NCI-H524 (cell line): ENCODE results near the gene TSHZ2.

Experiments
- DNase-seq, 2 experiments: peaks; one replicate each; lab custom pipeline; 2025; lab: John Stamatoyannopoulos, UW

The TSHZ2 gene, protein sequence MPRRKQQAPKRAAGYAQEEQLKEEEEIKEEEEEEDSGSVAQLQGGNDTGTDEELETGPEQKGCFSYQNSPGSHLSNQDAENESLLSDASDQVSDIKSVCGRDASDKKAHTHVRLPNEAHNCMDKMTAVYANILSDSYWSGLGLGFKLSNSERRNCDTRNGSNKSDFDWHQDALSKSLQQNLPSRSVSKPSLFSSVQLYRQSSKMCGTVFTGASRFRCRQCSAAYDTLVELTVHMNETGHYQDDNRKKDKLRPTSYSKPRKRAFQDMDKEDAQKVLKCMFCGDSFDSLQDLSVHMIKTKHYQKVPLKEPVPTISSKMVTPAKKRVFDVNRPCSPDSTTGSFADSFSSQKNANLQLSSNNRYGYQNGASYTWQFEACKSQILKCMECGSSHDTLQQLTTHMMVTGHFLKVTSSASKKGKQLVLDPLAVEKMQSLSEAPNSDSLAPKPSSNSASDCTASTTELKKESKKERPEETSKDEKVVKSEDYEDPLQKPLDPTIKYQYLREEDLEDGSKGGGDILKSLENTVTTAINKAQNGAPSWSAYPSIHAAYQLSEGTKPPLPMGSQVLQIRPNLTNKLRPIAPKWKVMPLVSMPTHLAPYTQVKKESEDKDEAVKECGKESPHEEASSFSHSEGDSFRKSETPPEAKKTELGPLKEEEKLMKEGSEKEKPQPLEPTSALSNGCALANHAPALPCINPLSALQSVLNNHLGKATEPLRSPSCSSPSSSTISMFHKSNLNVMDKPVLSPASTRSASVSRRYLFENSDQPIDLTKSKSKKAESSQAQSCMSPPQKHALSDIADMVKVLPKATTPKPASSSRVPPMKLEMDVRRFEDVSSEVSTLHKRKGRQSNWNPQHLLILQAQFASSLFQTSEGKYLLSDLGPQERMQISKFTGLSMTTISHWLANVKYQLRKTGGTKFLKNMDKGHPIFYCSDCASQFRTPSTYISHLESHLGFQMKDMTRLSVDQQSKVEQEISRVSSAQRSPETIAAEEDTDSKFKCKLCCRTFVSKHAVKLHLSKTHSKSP (N-terminal part only)

DNA sequence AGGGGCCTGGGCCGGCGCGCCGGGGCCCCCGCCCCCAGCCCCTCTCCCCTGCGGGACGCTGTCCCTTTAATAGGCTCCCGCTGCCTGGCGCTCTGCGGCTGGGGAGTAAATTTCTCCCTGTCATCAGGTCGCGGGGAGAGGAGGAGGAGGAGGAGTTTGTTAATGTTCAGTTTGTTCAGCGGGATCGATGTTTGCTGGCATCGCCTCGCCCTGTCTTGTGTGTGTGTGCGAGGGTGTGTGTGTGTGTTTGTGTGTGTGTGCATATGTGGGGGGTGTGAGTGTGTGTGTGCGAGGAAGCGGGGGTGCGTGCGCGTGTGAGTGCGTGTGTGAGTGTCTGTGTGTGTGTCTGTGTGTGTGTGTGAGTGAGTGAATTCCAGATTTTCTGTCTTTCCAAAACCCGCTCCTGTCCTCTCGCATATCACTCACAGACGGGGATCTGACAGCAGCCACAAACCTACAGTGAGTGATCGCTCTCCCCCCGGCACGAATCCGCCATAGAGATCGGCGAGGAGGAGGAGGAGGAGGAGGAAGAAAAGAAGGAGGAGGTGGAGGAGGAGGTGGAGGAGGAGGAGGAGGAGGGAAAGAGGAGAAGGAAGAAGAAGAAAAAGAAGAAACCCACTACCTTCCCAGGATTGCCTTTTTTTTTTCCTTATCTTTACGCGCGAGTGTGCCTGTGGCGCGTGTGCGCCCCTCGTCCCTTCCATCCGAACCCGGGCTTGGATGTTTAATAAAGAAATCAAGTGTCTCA is at the start of gene TSHZ2:
TSS of gene TSHZ2 (plus strand) at position 169 of the 748 bp plus-strand sequence. CDS start 936 bp downstream, outside the sequence.
- DNase-seq: peak; percentile 59 to 70

DNA sequence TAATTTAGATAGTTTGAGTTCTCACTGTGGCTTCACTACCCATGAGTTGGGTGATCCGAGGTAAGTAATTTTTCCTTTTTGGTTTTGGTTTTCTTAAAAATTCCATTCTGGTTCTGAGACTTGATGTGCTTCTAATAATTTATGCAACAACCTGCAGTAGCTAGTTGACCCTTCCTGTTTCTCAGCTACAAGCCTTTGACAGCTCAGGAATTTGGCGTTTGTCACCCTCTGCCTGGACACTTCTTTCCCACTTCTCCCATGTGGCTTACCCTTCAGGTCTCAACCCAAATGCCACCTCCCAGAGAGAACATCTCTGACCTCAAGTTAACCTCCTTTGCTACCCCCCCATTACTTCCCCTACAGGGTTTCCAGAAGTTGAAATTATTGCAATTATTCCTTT is 49.7 kb upstream of the TSHZ2 start:
- DNase-seq: no peak

DNA sequence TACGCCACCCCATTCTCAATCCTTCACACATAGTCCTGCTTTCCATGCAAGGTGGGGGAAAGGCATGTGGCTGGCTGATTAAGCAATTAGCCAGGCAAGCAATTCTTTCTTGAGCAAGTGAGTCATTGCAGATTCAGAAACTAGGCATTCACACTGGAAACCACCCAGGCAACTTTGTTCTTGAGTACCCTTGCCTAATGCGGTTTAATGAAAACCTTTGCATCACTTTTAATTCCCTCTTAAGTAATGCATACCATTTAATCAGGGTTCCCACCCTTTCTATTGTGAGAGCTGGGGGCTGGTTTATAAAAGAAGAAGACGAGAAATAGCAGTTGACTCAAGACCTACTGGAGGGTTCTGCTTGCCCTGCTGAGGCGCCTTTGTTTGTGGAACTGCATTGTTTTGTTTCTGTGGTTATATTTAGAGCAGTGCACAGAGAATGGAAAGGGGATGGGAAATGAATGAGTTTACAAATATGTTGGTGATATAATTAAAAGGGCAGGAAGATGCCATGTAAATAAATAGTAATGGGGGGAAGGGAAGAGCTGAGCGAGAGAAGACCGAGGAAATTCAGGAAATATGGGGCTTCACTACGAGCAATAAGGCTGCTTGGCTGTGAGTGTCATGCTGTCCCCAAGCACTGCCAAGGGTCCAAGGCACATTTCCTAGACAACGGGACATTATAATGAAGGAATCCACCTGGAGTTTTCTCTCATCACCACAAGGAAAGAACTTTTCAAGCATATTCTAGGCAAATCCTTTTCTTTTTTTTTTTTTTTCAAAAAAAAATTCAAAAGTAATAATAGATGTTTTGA is 48.8 kb upstream of the TSHZ2 start:
- DNase-seq: no peak

DNA sequence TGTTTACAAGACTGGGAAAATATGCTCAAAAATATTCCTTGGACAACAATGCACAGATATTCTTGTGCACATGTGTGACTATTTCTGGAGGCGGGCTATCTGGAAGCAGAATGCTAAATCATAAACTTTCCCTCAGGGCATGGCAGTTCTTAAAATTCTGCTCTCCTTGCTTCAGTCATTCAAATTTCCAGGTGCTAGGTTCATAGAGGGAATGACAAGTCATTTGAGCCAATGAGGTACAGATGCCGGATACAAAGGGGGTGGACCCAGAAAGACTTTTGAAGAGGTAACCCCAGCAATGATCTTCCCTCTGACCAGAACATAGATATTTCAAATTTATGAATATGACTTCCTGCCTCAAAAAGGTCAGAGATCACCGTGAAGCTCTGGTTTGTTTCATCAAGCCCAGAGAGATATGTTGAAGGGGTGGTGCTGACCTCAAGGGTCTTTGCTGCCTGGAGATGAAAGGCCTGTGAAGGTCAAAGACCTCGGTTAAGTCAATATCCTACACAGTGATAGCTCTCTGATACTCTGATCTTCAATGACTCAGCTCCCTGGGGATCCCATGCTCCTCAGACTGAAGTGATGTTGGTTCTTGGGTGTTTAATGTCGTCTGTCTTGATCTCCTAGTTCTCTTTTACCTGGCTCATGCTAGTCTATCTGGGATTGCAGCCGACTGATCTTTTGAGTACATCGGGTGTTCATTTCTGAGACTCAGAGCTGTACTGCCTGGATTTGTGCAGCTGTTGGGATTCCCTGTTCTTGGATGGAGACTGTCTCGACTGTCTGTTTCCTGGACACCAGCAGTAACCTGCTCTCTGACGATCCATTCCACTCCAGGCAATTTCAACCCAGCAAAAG is 47.5 kb upstream of the TSHZ2 start:
- DNase-seq: no peak

DNA sequence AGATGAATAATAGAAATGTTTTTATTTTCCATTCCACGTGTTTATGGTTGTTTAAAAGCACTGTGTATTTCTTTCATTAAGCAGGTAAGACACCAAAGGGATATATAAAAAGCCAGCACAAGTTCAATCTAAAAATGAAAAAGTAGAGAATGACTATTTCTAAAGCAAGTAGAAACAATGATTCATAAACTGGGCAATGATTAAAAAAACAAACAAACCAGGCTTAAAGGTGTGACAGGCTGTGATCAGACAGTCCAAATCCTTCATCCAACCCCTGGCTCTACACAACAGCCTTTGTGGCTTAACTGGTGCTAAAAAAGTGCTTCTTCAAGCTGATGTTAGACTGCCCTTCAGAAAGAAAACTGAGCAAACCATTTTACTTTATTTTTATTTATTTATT is 45.7 kb upstream of the TSHZ2 start:
- DNase-seq: no peak

DNA sequence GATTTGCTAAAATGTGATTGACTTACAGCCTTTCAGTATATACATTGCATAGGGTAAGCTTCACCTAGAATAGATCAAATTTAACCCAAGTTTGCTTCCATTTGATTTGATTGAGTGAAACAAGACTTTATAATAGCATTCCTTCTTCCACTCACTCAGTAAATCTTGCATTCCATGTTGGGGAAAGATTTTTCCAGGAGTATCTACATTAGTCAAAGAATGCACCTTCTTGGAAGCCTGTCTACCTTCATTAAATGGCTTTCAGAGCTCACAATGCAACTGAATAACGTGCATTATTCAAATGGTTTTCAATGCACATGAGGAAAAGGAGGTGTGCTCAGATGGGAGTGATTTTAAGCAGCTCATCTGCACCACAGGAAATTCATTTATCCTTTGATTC is 38.3 kb upstream of the TSHZ2 start:
- DNase-seq: no peak

DNA sequence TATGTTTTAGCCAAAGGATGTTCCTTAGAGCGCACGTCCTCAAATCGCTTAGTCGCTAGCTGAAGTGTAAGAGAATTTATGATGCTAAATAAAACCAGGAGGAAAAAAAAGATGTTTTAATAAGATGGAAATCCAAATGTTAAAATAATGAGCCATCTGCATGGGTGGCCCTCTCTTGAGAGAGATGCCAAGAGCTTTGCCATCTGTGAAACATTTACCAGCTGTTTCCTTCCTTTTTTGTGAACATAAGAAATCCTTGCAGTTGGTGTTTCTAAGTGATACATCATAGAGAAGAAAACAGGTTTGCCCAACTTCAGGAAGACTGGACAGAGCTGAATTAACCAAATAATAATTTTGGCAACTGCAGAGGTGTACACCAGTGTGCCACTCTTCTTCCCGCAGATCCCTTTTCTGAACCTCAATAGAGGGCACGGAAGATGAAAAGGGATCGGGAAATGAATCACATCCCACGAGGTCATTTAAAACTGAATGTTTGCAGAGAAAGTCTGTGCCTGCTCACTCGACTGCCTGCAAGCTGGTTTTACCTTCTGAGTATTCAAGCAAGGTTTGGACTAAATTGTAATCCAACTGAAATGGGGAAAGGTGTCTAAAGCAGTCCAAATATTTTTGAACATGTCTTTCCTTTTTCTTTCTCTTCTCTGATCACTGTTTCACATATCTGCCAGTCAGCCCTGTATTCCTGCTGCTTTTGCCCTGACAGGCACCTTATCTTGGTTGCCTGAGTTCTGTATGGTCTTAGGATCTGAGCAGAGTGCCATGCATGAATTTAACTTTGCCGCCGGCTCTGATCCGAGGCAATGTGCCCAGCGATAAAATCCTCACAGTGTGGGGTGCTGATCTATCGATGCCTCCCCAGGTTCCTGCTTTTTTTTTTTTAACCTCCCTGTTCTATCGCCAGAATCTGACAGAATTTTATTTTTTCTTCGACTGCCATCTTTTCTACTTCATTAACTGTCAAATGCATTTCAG is 35.5 kb upstream of the TSHZ2 start:
- DNase-seq: peak; percentile 64 to 93

DNA sequence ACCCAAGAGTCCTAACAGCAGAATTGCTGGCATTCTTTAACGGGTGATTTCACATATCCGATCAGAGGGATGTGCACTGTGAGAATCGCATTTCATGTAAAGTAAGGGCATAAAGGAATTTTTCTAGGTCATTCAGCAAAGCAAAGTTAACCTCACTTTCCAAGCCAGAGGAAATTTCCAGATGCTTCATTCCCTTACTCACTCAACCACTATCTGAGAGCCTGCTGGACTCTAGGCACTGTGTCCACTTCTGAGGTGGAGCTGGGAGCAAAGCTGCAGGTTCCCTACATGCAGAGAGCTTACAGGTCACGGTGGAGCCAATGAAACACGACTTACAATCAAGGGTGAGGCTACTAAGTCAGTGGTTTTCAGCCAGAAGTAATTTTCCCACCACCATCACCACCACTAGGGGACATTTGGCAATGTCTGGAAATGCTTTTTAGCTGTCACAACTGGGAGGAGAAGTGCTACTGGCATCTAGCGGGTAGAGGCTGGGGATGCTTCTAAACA is 34.5 kb upstream of the TSHZ2 start:
- DNase-seq: no peak

DNA sequence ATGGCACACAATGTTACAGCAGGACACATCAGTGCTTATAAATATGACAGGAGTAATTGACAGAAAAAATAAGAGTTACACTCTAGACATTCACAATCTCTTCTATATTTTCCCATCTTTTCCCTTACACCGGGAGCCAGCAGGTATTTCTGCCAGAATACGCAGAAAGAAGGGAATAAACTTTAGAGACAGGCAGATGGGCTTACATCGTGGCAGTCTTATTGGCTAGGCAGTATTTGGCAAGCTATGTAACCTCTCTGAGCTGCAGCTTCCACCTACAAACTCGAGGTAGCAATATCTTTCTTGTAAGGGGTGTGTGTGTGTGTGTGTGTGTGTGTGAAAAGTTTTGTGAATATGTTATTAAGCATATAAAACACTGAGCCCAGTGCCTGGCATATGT is 33.0 kb upstream of the TSHZ2 start:
- no peak for DNase-seq

DNA sequence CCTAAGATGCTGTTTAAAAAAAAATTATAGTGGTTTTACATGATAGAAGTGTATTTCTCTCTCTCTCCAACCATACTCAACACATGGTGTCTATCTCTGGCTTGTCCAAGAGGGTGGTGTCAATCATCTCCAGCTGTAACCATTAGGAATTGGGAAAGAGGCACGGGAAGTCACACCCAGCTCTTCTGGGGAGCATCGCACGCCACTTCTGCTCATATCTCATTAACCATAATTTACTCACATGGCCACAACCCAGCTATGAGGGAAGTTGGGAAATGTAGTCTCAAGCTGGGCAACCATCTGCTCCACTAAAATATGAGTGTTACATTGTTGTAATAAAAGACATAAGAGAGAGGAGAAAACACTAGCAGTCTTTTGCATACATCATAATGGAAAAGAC is 30.4 kb upstream of the TSHZ2 start:
- peak; percentile 58 to 83 for DNase-seq

DNA sequence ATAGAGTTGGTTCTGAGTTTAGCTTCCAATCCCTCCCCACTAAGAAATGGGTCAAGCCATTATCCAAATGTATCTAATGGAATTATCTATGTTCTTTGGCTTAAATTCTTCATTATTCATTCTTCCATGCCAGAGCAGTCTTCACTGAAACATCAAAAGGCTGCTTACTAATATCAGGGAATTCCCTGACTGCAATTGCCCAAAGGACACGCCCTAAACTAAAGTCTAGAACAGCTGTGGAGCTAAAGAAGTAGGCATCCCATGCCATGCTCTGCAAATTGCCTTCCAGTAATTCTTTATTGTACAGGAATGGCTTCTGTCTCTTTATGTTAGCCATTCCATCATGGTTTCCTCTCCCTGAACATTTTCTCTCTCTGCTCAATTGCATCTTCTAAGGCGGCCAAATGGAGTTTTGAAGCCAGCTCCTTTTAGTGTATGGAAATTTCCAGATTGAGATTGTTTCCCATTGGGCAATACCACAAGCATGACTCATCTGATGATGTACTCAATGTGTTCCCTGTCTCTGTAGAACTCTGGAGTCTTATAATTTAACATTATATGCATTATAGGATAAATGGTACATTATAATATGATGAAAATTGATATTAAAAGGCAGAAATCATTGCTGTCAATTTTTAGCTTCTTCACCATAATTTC is 28.8 kb upstream of the TSHZ2 start:
- no peak for DNase-seq

DNA sequence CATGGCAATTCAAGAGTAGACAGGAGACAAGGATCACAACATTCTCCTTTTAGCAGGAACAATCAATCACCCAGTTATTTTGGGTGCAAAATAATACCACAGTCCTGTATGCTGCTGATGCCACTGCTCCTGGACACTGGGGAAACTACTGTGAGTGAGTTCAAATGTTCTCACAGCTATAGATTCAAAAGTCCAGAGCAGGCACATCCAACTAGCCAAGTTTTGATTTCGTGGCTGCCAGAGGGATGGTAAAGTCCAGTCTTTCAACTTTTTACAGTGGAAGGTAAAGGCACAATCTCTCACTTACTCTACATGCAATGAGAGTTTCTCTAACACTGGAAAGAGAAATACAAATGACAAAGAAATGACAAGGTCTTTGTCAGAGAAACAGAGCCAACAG is 26.9 kb upstream of the TSHZ2 start:
- no peak for DNase-seq

DNA sequence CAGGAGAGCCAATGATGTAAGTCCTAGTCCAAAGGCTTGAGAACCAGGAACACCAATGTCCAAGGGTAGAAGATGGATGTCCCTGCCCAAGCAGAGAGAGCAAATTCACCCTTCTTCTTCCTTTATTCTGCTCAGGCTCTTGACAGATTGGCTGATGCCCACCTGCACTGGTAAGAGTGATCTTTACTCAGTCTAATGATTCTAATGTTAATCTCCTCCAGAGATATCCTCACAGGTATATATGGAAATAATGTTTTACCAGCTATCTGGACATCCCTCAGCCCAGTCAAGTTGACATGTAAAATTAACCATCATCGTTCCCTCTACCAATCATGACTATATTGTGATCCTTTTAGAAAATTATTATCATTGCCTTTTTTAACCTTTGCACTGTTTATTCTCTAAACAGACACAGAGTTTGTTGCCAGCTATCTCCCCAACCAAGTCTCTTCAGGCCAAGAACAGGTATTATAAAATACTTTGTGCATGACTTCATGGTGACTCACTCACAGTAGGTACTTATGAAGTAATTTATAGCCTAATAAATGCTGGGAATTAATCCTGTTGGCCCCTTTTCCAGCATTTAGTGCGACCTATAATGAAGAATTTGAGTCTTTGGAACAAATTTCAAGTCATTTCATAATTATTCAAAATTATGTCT is 26.2 kb upstream of the TSHZ2 start:
- DNase-seq: no peak

DNA sequence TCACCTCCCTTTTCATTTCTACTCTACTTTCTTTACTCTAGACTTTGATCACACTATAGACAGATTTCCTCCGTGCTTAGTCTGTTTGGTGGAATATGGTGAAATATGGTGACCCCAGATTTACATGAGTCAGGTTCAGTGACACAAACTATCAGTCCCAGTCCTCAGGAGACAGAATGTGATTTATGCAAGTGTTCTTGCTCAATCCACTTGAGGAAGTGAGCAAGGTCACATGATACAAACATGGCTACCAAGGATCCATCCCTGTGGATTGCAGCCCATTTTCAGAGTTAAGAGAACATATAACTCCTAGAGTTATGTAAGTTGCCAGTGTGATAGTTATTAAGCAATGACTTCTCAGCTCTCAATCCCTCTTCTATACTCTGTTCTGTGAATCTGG is 23.7 kb upstream of the TSHZ2 start:
- DNase-seq: no peak

DNA sequence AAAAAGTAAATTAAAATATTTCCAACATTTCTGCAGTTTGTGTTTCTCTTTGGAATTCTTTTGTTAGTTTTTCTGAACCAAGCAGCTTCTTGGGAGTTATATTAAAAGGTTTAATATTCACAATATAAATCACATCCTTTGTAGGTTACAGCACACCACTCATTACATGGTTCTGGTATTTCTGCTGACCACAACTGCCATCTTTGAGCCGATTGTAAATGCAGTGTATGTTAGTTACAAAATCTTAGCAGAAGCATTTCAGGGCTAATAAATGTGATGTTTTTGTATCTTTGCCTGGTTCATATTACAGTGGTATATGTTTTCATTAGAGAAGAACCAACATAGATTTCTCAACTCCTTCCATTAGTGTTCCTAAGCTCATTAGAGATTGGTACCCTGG is 19.1 kb upstream of the TSHZ2 start:
- no peak for DNase-seq

DNA sequence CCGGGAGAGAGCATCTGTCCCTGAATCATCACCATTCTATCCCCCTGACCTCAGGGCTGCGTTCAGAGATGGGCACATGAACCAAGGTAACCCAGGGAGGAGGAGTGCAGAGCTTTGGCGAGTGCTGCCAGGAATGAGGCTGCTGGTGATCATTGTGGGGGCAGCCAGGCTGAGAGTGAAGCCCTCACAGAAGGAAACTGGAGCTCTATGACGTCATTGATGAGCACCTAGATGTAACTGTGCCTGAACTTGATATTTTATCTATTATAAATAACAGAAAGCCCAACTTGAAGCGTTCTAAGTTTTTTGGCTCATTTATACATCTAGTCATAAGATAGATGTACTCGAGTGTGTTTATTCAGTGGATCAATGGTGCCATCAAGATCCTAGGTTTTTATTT is 17.3 kb upstream of the TSHZ2 start:
- DNase-seq: no peak

DNA sequence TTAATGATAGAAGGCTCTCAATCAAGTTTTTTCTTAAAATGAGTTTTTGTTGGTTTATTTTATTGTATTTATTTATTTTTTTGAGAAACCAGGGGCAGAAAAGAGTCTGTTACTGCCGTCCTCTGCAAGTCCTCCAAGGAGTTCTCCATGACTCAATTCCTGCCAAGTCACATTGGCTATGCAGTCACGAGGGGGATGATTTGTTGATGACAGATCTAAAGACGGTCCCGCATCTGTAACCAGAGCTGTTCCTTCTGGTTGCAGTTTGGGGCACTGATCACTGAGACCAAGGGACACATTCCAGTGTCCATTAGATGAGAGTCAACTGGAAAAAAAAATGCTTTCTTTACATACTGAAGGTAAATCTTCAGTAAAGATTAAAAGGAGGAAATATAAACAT is 13.9 kb upstream of the TSHZ2 start:
- no peak for DNase-seq

DNA sequence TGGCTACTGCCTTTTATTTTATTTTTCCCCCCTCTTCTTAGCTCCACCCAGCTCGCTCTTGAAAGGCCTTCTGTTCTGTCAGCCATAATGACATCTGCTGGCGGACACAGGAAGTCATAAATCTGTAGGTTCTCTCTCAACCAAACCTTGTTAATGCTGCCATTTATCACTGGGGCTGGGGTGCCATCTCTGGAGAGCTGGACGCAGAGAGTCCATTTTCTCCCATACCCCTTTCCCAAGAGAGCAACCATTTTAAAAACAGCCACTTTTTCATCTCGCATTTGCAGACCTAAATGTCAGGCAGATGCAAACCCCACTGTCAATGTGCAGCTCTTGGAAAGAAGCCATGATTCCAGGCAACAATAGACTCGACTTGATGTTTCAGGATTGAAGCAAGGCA is 13.0 kb upstream of the TSHZ2 start:
- DNase-seq: peak; percentile 70 to 84
